HG03060 (cell line): ENCODE results near the gene DAZ4.
"Not testable (repeated sequence)": the region's sequence is repeated elsewhere in the genome, so short reads cannot be mapped to it uniquely, and the experiment has no call there.

Source experiments
- ATAC-seq: cut with Tn5 transposase; IDR thresholded peaks from one replicate; pipeline ENCODE4 v1.9.1; 2021; ENCODE audit warnings: low read depth, moderate number of reproducible peaks; ENCODE audit not compliant: unreplicated experiment

DAZ4 gene

GRCh38 chrY:24833619-24834018 lies at the start of gene DAZ4:
Gene DAZ4 (plus strand): TSS chrY:24833919. CDS start chrY:24834127, 208 bp downstream.
- ATAC-seq = not testable (repeated sequence)

- ATAC-seq = not testable (repeated sequence)
Observed at GRCh38 chrY:24813293-24813692, 20.4 kb upstream of the DAZ4 start, which contains the start of gene DAZ3. Gene DAZ3 (minus strand): TSS chrY:24813393. CDS start chrY:24813185, 208 bp downstream.

- ATAC-seq = not testable (repeated sequence)
Observed at GRCh38 chrY:24821836-24822235, 11.9 kb upstream of the DAZ4 start.

- not testable (repeated sequence) for ATAC-seq
Observed at GRCh38 chrY:24824184-24824879, 9.4 kb upstream of the DAZ4 start.

- ATAC-seq = not testable (repeated sequence)
Observed at GRCh38 chrY:24825069-24825468, 8.7 kb upstream of the DAZ4 start.
